Measurements from ENCODE around the gene C12orf56. TPM values are rescaled to one million over a fixed set of nuclear protein-coding genes. Genes with fewer than 3 reads are reported as not detected.

The C12orf56 gene
- total RNA-seq, 1 experiment from 2014 or later: not detected

DNA sequence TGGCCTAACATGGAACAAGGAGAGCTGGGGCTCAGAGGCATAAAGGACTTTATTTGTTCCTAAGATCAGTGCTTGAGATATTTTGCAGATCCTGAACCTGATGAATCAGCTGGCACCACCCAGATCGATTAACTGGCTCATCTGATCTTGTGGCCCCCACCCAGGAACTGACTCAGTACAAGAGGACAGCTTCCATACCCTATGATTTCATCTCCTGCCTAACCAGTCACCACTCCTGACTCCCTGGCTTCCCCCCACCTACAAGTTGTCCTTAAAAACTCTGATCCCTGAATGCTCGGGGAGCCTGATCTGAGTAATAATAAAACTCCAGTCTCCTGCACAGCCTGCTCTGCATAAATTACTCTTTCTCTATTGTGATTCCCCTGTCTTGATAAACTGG lies 5.1 kb downstream of the C12orf56 start (continued):
- no peak for TF ChIP-seq EZH2 (IDR thresholded peaks at IDR 0.05)

DNA sequence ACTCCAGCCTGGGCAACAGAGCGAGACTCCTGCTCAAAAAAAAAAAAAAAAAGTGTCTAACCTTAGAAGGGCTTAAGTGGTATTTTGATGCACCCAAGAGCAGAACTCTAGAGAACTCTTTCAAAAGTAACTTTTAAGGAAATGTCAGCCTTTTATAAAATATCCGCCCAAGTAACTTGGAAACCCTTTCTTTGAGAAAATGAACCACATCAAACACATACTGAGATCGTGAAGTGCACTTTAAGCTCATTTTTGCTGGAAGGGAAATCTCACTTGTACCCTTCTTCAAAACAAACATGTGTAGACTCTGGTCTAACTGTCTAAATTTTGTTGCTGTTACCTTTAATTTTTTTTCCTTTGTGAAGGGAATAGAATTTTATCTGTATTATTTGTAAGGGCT lies 5.5 kb downstream of the C12orf56 start:
- Histone ChIP-seq H4K20me1 (ENCODE audit: insufficient read depth) (no peaks in the 10 kb centered on the region), H3K27ac (ENCODE audit: low read depth, low read length) (no peak overlapping the region), H3K4me3 (replicated peaks in 1 of 2; ENCODE audit: low read depth in 1 of 2, low read length in 2 of 2) (no peak overlapping the region), H2AFZ (ENCODE audit: low read depth, low read length, poor library complexity, severe bottlenecking) (no peak overlapping the region), H3K79me2 (ENCODE audit: insufficient read depth, low read length) (no peaks in the 10 kb centered on the region), H3K4me2 (ENCODE audit: low read length) (peak overlapping the region; percentile 45), H3K36me3 (ENCODE audit: control insufficient read depth in 1 of 2, insufficient read depth in 2 of 2, low read length in 2 of 2) (no peaks in the 10 kb centered on the region), H3K27me3 (ENCODE audit: insufficient read depth, low read length) (no peaks in the 10 kb centered on the region), H3K9ac (ENCODE audit: low read length) (no peak overlapping the region), H3K9me3 (ENCODE audit: control insufficient read depth in 1 of 2, insufficient read depth in 1 of 2, low read depth in 1 of 2, low read length in 2 of 2) (no peaks in the 10 kb centered on the region), H3K4me1 (ENCODE audit: control insufficient read depth in 1 of 2, insufficient read depth in 2 of 2, low read length in 2 of 2) (peaks cover 0 to 18% of the 10 kb centered on the region in 2 experiments; a peak in 2 of 4 replicates), H3K9me2 (ENCODE audit: insufficient read depth) (no peaks in the 10 kb centered on the region)
- no peak for ATAC-seq
- no peak for TF ChIP-seq POLR2A (IDR thresholded peaks at IDR 0.05; ENCODE audit: borderline replicate concordance, extremely low read depth, insufficient read depth, insufficient read length)
- CTCF ChIA-PET: no interaction called here
- RAD21 ChIA-PET (ENCODE audit: low non-redundant PET in 1 of 2, low total read pairs in 2 of 2, uncharacterized antibody in 2 of 2, unreplicated experiment in 2 of 2): no interaction called here
- POLR2A ChIA-PET: no interaction called here
- BruUV-seq (replicated peaks): no TSS peak
- no peak for DNase-seq (ENCODE audit: low read depth, low spot score)
- intact Hi-C loops (cut with micrococcal nuclease): loop anchor here (5.0 kb wide), 1 partner anchor 558 kb away; no protein-coding TSS in a partner anchor

DNA sequence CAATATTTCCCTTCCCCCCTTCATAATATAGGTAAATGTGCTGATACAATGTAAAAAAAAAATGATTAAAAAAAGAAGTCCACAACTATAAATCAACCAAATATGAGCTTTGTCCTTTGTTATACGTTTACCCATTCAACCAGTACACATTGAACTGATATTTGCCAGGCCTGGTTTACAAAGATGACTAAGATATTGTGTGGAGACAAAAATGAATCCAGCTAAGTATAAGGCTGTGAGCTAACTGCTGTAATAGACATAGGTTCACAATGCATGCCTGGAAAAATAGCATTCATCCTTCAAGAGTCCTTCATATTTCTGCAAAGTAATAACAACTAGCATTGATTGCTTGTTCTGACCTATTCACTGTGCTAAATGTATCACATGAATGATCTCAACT lies 6.9 kb downstream of the C12orf56 start:
- Histone ChIP-seq H3K4me3 (replicated peaks in 1 of 2; ENCODE audit: low read depth in 1 of 2, low read length in 2 of 2) (no peak overlapping the region), H3K27me3 (ENCODE audit: insufficient read depth, low read length) (no peaks in the 10 kb centered on the region), H3K79me2 (ENCODE audit: insufficient read depth, low read length) (no peaks in the 10 kb centered on the region), H3K4me1 (ENCODE audit: control insufficient read depth in 1 of 2, insufficient read depth in 2 of 2, low read length in 2 of 2) (peaks cover 0 to 18% of the 10 kb centered on the region in 2 experiments; a peak in 2 of 4 replicates), H3K27ac (ENCODE audit: low read depth, low read length) (no peak overlapping the region), H3K9ac (ENCODE audit: low read length) (no peak overlapping the region), H2AFZ (ENCODE audit: low read depth, low read length, poor library complexity, severe bottlenecking) (no peak overlapping the region), H3K4me2 (ENCODE audit: low read length) (no peak overlapping the region), H3K36me3 (ENCODE audit: control insufficient read depth in 1 of 2, insufficient read depth in 2 of 2, low read length in 2 of 2) (no peaks in the 10 kb centered on the region), H3K9me2 (ENCODE audit: insufficient read depth) (no peaks in the 10 kb centered on the region), H4K20me1 (ENCODE audit: insufficient read depth) (no peaks in the 10 kb centered on the region), H3K9me3 (ENCODE audit: control insufficient read depth in 1 of 2, insufficient read depth in 1 of 2, low read depth in 1 of 2, low read length in 2 of 2) (no peaks in the 10 kb centered on the region)
- ChIA-PET RAD21 (ENCODE audit: low non-redundant PET in 1 of 2, low total read pairs in 2 of 2, uncharacterized antibody in 2 of 2, unreplicated experiment in 2 of 2) (no interaction called here), POLR2A (interaction anchor here (0.9 kb wide), 1 partner anchor 20 kb away, joined by 3 read pairs; the partner anchor contains the start of gene XPOT), CTCF (no interaction called here)
- intact Hi-C loops (cut with micrococcal nuclease): no loop called here
- DNase-seq (ENCODE audit: low read depth, low spot score) (no peak), ATAC-seq (no peak)
- BruUV-seq (replicated peaks): no TSS peak
- TF ChIP-seq ZFX (IDR thresholded peaks at IDR 0.05) (no peak), EGR1 (IDR thresholded peaks at IDR 0.05; ENCODE audit: low read depth) (no peak), SP1 (IDR thresholded peaks at IDR 0.05; ENCODE audit: low read depth) (no peak), JUND (IDR thresholded peaks at IDR 0.05) (no peak), EZH2phosphoT487 (IDR thresholded peaks at IDR 0.05; ENCODE audit: borderline replicate concordance) (no peak), ELF1 (IDR thresholded peaks at IDR 0.05; ENCODE audit: borderline replicate concordance, low read depth) (no peak), SRF (IDR thresholded peaks at IDR 0.05; ENCODE audit: low read depth) (no peak), CBX3 (IDR thresholded peaks at IDR 0.05; ENCODE audit: low read depth) (no peak), REST (IDR thresholded peaks at IDR 0.05; ENCODE audit: low read depth) (no peak), SIN3A (IDR thresholded peaks at IDR 0.05; ENCODE audit: low read depth) (no peak), RAD21 (IDR thresholded peaks at IDR 0.05; ENCODE audit: low read depth) (no peak), ZNF274 (IDR thresholded peaks at IDR 0.05; ENCODE audit: low read depth, low read length) (no peak)
- TF ChIP-seq, protein P1, sequence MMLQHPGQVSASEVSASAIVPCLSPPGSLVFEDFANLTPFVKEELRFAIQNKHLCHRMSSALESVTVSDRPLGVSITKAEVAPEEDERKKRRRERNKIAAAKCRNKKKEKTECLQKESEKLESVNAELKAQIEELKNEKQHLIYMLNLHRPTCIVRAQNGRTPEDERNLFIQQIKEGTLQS (IDR thresholded peaks at IDR 0.05): no peak
- TF ChIP-seq, protein P2, sequence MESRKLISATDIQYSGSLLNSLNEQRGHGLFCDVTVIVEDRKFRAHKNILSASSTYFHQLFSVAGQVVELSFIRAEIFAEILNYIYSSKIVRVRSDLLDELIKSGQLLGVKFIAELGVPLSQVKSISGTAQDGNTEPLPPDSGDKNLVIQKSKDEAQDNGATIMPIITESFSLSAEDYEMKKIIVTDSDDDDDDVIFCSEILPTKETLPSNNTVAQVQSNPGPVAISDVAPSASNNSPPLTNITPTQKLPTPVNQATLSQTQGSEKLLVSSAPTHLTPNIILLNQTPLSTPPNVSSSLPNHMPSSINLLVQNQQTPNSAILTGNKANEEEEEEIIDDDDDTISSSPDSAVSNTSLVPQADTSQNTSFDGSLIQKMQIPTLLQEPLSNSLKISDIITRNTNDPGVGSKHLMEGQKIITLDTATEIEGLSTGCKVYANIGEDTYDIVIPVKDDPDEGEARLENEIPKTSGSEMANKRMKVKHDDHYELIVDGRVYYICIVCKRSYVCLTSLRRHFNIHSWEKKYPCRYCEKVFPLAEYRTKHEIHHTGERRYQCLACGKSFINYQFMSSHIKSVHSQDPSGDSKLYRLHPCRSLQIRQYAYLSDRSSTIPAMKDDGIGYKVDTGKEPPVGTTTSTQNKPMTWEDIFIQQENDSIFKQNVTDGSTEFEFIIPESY (IDR thresholded peaks at IDR 0.05; ENCODE audit: extremely low read depth, insufficient replicate concordance, low read length): no peak
